Measurements from ENCODE around the gene NXPE3.

- TF ChIP-seq POLR2A (IDR thresholded peaks at IDR 0.05), result no peak
- TF ChIP-seq CTCF (IDR thresholded peaks at IDR 0.05), result no peak
Observed at GRCh38 chr3:101848326-101848725, 69.3 kb downstream of the NXPE3 start.

Data from testis (tissue), 2 donors.